Activated CD4-positive, alpha-beta T cell treated with anti-CD3 and anti-CD28 coated beads, Interleukin-2, amount 10 ng/mL, durations not matched to agents 7 days and 5 days (primary cell): ENCODE results near the gene ECSIT. TPM values are rescaled to one million over a fixed set of nuclear protein-coding genes. Genes with fewer than 3 reads are reported as not detected.

ENCODE experiments used
- CTCF ChIA-PET: fragments of 350-600 bp; sonication (Branson Sonifier 250); formaldehyde crosslinking; loops from one replicate; lab custom pipeline; 2021; ENCODE audit warnings: antibody characterized with exemption; lab: Charles Lee
- POLR2A ChIA-PET: fragments of 350-600 bp; sonication (Branson Sonifier 250); formaldehyde crosslinking; loops from one replicate; lab custom pipeline; 2021; ENCODE audit warnings: antibody characterized with exemption; lab: Charles Lee
- DNase-seq: peaks from one replicate; pipeline ENCODE4 v3.0.0-alpha.2; 2020
- H3K27ac Mint-ChIP-seq: one replicate; pipeline ENCODE4 v1.8.0; 2021; ENCODE audit warnings: mild to moderate bottlenecking, moderate library complexity, mixed read lengths
- H3K27me3 Mint-ChIP-seq: one replicate; pipeline ENCODE4 v1.8.0; 2021; ENCODE audit warnings: mixed read lengths
- H3K36me3 Mint-ChIP-seq: one replicate; pipeline ENCODE4 v1.8.0; 2021; ENCODE audit warnings: low read depth, mixed read lengths
- H3K4me1 Mint-ChIP-seq: one replicate; pipeline ENCODE4 v1.8.0; 2021; ENCODE audit warnings: mixed read lengths
- H3K4me3 Mint-ChIP-seq: one replicate; pipeline ENCODE4 v1.8.0; 2021; ENCODE audit warnings: mild to moderate bottlenecking, moderate library complexity, mixed read lengths
- H3K9me3 Mint-ChIP-seq: one replicate; pipeline ENCODE4 v1.8.0; 2021; ENCODE audit warnings: mixed read lengths
- total RNA-seq, 2 experiments: library from RNA; stranded (reverse); gene quantifications; one replicate each; pipeline ENCODE4 v1.2.3, GENCODE V29; 2021

Gene ECSIT
- total RNA-seq, 2 experiments from 2014 or later = 21.6 to 28.8 TPM

GRCh38 chr19:11494634-11495285, 34.2 kb downstream of the ECSIT start:
- POLR2A ChIA-PET = no interaction called here
- Mint-ChIP-seq H3K27me3 (no peaks in the 10 kb centered on the region), H3K4me3 (no peak overlapping the region), H3K9me3 (no peaks in the 10 kb centered on the region), H3K4me1 (no peaks in the 10 kb centered on the region), H3K27ac (no peak overlapping the region), H3K36me3 (peaks cover 16% of the 10 kb centered on the region)
- no peak for DNase-seq
- CTCF ChIA-PET = interaction anchor here (0.8 to 5.9 kb wide), 2 partner anchors 12 to 13 kb away, joined by 3 to 36 read pairs; no protein-coding TSS in a partner anchor

- Mint-ChIP-seq H3K4me3 (no peak overlapping the region), H3K4me1 (peaks cover 3% of the 10 kb centered on the region), H3K27ac (no peak overlapping the region), H3K9me3 (no peaks in the 10 kb centered on the region), H3K27me3 (no peaks in the 10 kb centered on the region), H3K36me3 (peaks cover 12% of the 10 kb centered on the region)
- ChIA-PET CTCF (no interaction called here), POLR2A (no interaction called here)
- no peak for DNase-seq
Observed at GRCh38 chr19:11489378-11489777, 39.6 kb downstream of the ECSIT start.

- POLR2A ChIA-PET = no interaction called here
- H3K27ac Mint-ChIP-seq = no peak overlapping the region
- H3K4me3 Mint-ChIP-seq = no peak overlapping the region
- H3K27me3 Mint-ChIP-seq = peaks cover 3% of the 10 kb centered on the region
- CTCF ChIA-PET = interaction anchor here (1.3 kb wide), 1 partner anchor 10 kb away, joined by 3 read pairs; no protein-coding TSS in a partner anchor
- peaks cover 13% of the 10 kb centered on the region for H3K4me1 Mint-ChIP-seq
- no peaks in the 10 kb centered on the region for H3K9me3 Mint-ChIP-seq
- H3K36me3 Mint-ChIP-seq = peaks cover 12% of the 10 kb centered on the region
- DNase-seq = no peak
Observed at GRCh38 chr19:11486661-11487503, 42.1 kb downstream of the ECSIT start.

DNA sequence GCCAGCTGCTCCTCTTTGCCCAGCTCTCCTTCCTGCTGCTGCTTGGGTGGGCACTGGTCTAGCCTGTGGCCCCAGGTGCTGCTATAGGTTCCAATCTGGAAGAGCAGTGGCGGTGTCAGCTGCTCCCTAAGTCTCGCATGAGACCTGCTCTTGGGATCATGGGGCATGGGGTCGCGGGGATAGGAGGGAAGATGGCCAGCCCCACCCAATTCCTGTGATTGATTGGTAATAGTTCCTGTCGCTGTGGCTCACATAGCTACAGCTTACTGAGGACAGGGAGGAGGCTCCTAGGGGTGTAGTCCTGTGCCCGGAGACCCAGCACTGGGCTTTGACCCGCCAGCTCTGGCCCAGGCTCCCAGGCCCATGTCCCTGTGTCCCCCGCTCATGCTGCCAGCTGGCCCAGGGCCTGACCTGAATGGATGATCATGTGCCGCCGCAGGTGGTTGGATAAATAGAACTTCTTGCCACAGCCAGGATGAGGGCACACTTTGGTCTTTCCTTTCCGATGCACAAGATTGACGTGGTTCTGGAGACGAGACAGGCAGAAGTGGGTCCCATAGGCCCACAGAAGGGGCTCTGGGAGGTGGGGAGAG, 43.6 kb downstream of the ECSIT start:
- Mint-ChIP-seq H3K4me3 (peak overlapping the region; percentile 15), H3K4me1 (peaks cover 19% of the 10 kb centered on the region), H3K9me3 (no peaks in the 10 kb centered on the region), H3K36me3 (peaks cover 8% of the 10 kb centered on the region), H3K27ac (no peak overlapping the region), H3K27me3 (peaks cover 13% of the 10 kb centered on the region)
- CTCF ChIA-PET = interaction anchor here (0.7 to 1.7 kb wide), 4 partner anchors 11 to 850 kb away, joined by 3 to 4 read pairs (median 4); no protein-coding TSS in a partner anchor
- POLR2A ChIA-PET = interaction anchor here (0.6 kb wide), 1 partner anchor 12 kb away, joined by 3 read pairs; no protein-coding TSS in a partner anchor
- DNase-seq = no peak

DNA sequence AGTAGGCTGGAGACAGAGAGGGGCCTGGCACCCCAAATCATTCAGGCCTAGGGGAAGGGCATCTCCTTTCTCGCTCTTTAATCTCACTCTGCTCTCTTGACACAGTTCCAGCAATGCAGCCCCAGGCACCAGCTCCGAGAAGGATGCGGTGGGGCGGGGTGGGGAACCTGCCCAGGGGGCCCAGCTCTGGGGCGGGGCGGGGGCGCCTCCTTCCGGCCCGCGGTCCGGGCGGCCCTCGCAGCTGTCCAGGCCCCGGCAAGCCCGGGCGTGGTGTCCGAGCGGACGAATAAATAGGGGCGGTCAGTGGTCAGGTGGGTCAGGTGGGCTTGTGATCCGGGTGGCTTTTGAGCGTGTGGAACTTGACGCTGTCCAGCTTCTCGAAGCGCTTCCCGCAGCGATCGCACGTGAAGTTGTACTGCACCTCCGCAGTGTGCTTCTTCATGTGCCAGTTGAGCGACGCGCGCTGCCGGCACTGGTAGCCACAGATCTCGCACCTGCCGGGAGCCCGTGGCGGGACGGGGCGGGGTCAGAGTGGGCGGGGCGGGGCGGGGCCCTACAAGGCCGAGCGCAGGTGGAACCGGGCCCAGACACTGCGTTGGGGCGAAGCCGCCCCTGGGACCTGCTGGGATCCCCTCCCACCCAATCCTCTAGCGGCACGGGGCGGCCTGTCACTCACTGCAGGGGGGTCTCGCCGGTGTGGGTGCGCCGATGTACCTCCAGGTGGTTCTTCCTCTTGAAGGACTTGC, 45.4 kb downstream of the ECSIT start:
- Mint-ChIP-seq H3K27ac (no peak overlapping the region), H3K4me3 (no peak overlapping the region), H3K36me3 (peaks cover 7% of the 10 kb centered on the region), H3K4me1 (peaks cover 24% of the 10 kb centered on the region), H3K27me3 (peaks cover 20% of the 10 kb centered on the region), H3K9me3 (no peaks in the 10 kb centered on the region)
- ChIA-PET POLR2A (no interaction called here), CTCF (interaction anchor here (0.8 to 2.0 kb wide), 33 partner anchors 11 to 449 kb away, joined by 3 to 36 read pairs (median 5); partner anchors contain the start of genes ECSIT, EPOR, ODAD3 and PRKCSH)
- DNase-seq = no peak

DNA sequence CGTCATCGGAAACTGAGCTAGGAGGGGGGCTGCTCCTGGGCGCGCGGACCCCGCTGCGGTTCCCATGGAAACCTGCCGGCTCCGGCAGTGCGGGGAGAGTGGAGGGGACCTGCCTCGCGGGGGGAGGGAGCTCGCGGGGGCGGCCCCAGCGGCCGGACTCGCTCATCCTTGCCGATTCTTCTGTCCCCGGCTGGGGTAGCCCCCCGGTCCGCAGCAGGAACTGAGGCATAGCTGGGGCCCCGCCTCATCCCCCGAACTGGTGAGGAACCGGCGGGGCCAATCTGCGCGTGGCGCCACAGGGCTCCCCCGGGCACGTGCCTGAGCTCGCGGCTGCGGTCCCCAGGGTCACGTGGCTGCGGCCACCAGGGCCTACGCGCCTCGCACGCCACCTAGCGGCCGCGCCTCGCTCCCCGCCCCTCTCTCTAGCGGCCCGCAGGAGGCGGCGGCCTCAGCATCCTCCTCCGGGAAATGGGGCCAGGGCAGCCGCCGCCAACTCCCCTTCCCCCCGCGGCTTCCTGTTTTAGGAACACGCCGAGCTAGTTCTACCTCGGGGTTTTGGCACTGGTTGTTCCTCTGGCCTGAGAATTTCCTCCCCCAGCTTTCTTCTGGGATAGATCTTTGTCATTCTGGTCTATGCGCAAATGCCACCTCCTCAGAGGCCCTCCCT, 46.4 kb downstream of the ECSIT start:
- peaks cover 7% of the 10 kb centered on the region for H3K36me3 Mint-ChIP-seq
- POLR2A ChIA-PET = no interaction called here
- CTCF ChIA-PET = interaction anchor here (0.5 to 2.0 kb wide), 54 partner anchors 8 to 546 kb away, joined by 3 to 36 read pairs (median 4); partner anchors contain the start of genes ECSIT, ELOF1, EPOR and ODAD3

GRCh38 chr19:11481534-11482383, 47.2 kb downstream of the ECSIT start:
- peaks cover 24% of the 10 kb centered on the region for H3K4me1 Mint-ChIP-seq
- peaks cover 38% of the 10 kb centered on the region for H3K27me3 Mint-ChIP-seq
- H3K9me3 Mint-ChIP-seq = no peaks in the 10 kb centered on the region
- ChIA-PET CTCF (interaction anchor here (0.5 to 2.0 kb wide), 48 partner anchors 9 to 545 kb away, joined by 3 to 36 read pairs (median 4); partner anchors contain the start of genes ECSIT, ELOF1, EPOR and ODAD3), POLR2A (no interaction called here)
- peak overlapping the region; percentile 51 for H3K4me3 Mint-ChIP-seq
- peak; percentile 67 for DNase-seq
- H3K36me3 Mint-ChIP-seq = peaks cover 7% of the 10 kb centered on the region
- peak overlapping the region; percentile 62 for H3K27ac Mint-ChIP-seq

More for the DNA sequence above, 46.4 kb downstream of the ECSIT start:
- Mint-ChIP-seq H3K9me3 (no peaks in the 10 kb centered on the region), H3K27me3 (peaks cover 31% of the 10 kb centered on the region), H3K4me3 (peak overlapping the region; percentile 51), H3K27ac (peak overlapping the region; percentile 62), H3K4me1 (peaks cover 24% of the 10 kb centered on the region)
- DNase-seq = peak; percentile 83

- ChIA-PET POLR2A (no interaction called here), CTCF (interaction anchor here (1.2 kb wide), 1 partner anchor 46 kb away, joined by 4 read pairs; the partner anchor contains the start of gene PRKCSH)
- Mint-ChIP-seq H3K9me3 (no peaks in the 10 kb centered on the region), H3K36me3 (peaks cover 7% of the 10 kb centered on the region), H3K4me3 (peak within 1 kb of the TSS; percentile 51), H3K27me3 (peaks cover 42% of the 10 kb centered on the region), H3K27ac (no peak within 1 kb of the TSS), H3K4me1 (peaks cover 24% of the 10 kb centered on the region)
- DNase-seq = no peak
Observed at GRCh38 chr19:11480715-11481533, 48.0 kb downstream of the ECSIT start, which contains the start of gene ELAVL3. Gene ELAVL3 (minus strand): TSS chr19:11481046. CDS start chr19:11480608, 438 bp downstream.

- CTCF ChIA-PET = interaction anchor here (1.2 kb wide), 1 partner anchor 45 kb away, joined by 4 read pairs; the partner anchor contains the start of gene PRKCSH
- Mint-ChIP-seq H3K4me1 (peaks cover 23% of the 10 kb centered on the region), H3K27me3 (peaks cover 43% of the 10 kb centered on the region), H3K9me3 (no peaks in the 10 kb centered on the region), H3K27ac (no peak overlapping the region), H3K4me3 (no peak overlapping the region), H3K36me3 (peaks cover 7% of the 10 kb centered on the region)
- POLR2A ChIA-PET = no interaction called here
- DNase-seq = no peak
Observed at GRCh38 chr19:11479898-11480714, 48.8 kb downstream of the ECSIT start.
